GM19240 (cell line): Measurements from ENCODE around the gene SULT1A2.
"Not testable (repeated sequence)": the region's sequence is repeated elsewhere in the genome, so short reads cannot be mapped to it uniquely, and the experiment has no call there.

ENCODE experiments used
- DNase-seq: peaks from one replicate; pipeline ENCODE4 v3.0.0; 2011; ENCODE audit warnings: low spot score; ENCODE audit not compliant: insufficient read length

The SULT1A2 gene

GRCh38 chr16:28609631-28610594 is 13.1 kb upstream of the SULT1A2 start, which contains the start of gene SULT1A1:
TSS of gene SULT1A1 (minus strand) at chr16:28610044. CDS start at chr16:28608855, 1,189 bp downstream.
- no peak for DNase-seq

GRCh38 chr16:28608867-28609596 is 12.2 kb upstream of the SULT1A2 start:
- DNase-seq, result not testable (repeated sequence)

GRCh38 chr16:28608496-28608808 is 11.6 kb upstream of the SULT1A2 start:
- DNase-seq, result not testable (repeated sequence)

GRCh38 chr16:28607681-28608495 is 11.0 kb upstream of the SULT1A2 start:
- not testable (repeated sequence) for DNase-seq

- DNase-seq, result no peak
Measured at GRCh38 chr16:28607116-28607623, 10.3 kb upstream of the SULT1A2 start.

GRCh38 chr16:28606291-28607115 is 9.7 kb upstream of the SULT1A2 start:
- no peak for DNase-seq

- no peak for DNase-seq
Measured at GRCh38 chr16:28604186-28604565, 7.3 kb upstream of the SULT1A2 start.

- no peak for DNase-seq
Measured at GRCh38 chr16:28603381-28604185, 6.7 kb upstream of the SULT1A2 start.

- DNase-seq, result no peak
Measured at GRCh38 chr16:28602529-28602928, 5.7 kb upstream of the SULT1A2 start.

- DNase-seq, result not testable (repeated sequence)
Measured at GRCh38 chr16:28602062-28602461, 5.2 kb upstream of the SULT1A2 start.

- not testable (repeated sequence) for DNase-seq
Measured at GRCh38 chr16:28601589-28601988, 4.7 kb upstream of the SULT1A2 start.

GRCh38 chr16:28600965-28601364 is 4.1 kb upstream of the SULT1A2 start:
- not testable (repeated sequence) for DNase-seq

- not testable (repeated sequence) for DNase-seq
Measured at GRCh38 chr16:28599377-28600285, 2.8 kb upstream of the SULT1A2 start.

GRCh38 chr16:28597692-28598261 is 927 bp upstream of the SULT1A2 start:
- DNase-seq, result no peak

- DNase-seq, result no peak
Measured at GRCh38 chr16:28596115-28596630, 677 bp downstream of the SULT1A2 start.

- not testable (repeated sequence) for DNase-seq
Measured at GRCh38 chr16:28595451-28595850, 1.4 kb downstream of the SULT1A2 start.

GRCh38 chr16:28592979-28593553 is 3.8 kb downstream of the SULT1A2 start:
- no peak for DNase-seq

GRCh38 chr16:28592511-28592910 is 4.3 kb downstream of the SULT1A2 start:
- DNase-seq, result no peak
